Fibroblast of lung (primary cell): Measurements from ENCODE around the gene IRAK1BP1. TPM values are rescaled to one million over a fixed set of nuclear protein-coding genes. Genes with fewer than 3 reads are reported as not detected.

Experiments
- DNase-seq, 2 donors: peaks; one replicate each; pipeline versions ENCODE4 v3.0.0 to v3.0.0-alpha.2; 2010; ENCODE audit warnings: low read depth in 2 of 2
- H2AFZ ChIP-seq: 2 replicates; pipeline ENCODE4 v1.5.1; 2012; ENCODE audit warnings: low read length, control low read depth, inconsistent platforms
- H3K27ac ChIP-seq: 2 replicates; pipeline ENCODE4 v1.5.1; 2011; ENCODE audit warnings: low read length, control low read depth; ENCODE audit not compliant: insufficient read depth
- H3K27me3 ChIP-seq: 2 replicates; pipeline ENCODE4 v1.5.1; 2011; ENCODE audit warnings: mild to moderate bottlenecking, low read length; ENCODE audit not compliant: control insufficient read depth, insufficient read depth
- H3K36me3 ChIP-seq: 2 replicates; pipeline ENCODE4 v1.5.1; 2011; ENCODE audit warnings: low read length; ENCODE audit not compliant: control insufficient read depth, insufficient read depth
- H3K4me1 ChIP-seq: 2 replicates; pipeline ENCODE4 v1.5.1; 2011; ENCODE audit warnings: low read length; ENCODE audit not compliant: control insufficient read depth, insufficient read depth; ENCODE audit errors: extremely low read depth
- H3K4me2 ChIP-seq: 2 replicates; pipeline ENCODE4 v1.5.1; 2011; ENCODE audit warnings: low read length, control low read depth; ENCODE audit not compliant: insufficient read depth; ENCODE audit errors: extremely low read depth
- H3K4me3 ChIP-seq, 4 experiments: fragments of 200-600 bp in 1 of 4; sonication (generic) in 1 of 4; replicated peaks in 1 of 4; 2 replicates each; pipeline ENCODE4 v1.5.1; 2011 to 2016; ENCODE audit warnings: low read length in 4 of 4, low read depth in 3 of 4, mild to moderate bottlenecking in 3 of 4, control low read depth in 2 of 4, inconsistent platforms in 1 of 4, mixed read lengths in 1 of 4; ENCODE audit not compliant: insufficient read depth in 1 of 4; ENCODE audit errors: control extremely low read depth in 1 of 4
- H3K79me2 ChIP-seq: 2 replicates; pipeline ENCODE4 v1.5.1; 2012; ENCODE audit warnings: mild to moderate bottlenecking, low read length, inconsistent platforms; ENCODE audit not compliant: control insufficient read depth, insufficient read depth
- H3K9ac ChIP-seq: 2 replicates; pipeline ENCODE4 v1.5.1; 2011; ENCODE audit warnings: mild to moderate bottlenecking, low read length, control low read depth; ENCODE audit not compliant: insufficient read depth
- H3K9me3 ChIP-seq: 2 replicates; pipeline ENCODE4 v1.5.1; 2012; ENCODE audit warnings: low read depth, low read length; ENCODE audit not compliant: control insufficient read depth, insufficient read depth
- H4K20me1 ChIP-seq: 2 replicates; pipeline ENCODE4 v1.5.1; 2011; ENCODE audit warnings: low read length; ENCODE audit not compliant: control insufficient read depth, insufficient read depth; ENCODE audit errors: extremely low read depth
- CTCF ChIP-seq, 2 donors: IDR thresholded peaks in 1 of 2; conservative IDR thresholded peaks in 1 of 2; 1 replicate in 1 of 2; 2 replicates in 1 of 2; pipeline ENCODE4 v1.5.1; 2011 to 2012; ENCODE audit warnings: low read length in 2 of 2, control low read depth in 1 of 2, inconsistent platforms in 1 of 2, low read depth in 1 of 2, mild to moderate bottlenecking in 1 of 2
- EZH2 ChIP-seq: IDR thresholded peaks from 2 replicates; pipeline ENCODE4 v1.5.1; 2012; ENCODE audit warnings: low read length, control low read depth, mild to moderate bottlenecking; ENCODE audit errors: missing control alignments
- polyA minus RNA-seq: library from RNA; depleted of rRNA, polyadenylated mRNA; stranded (reverse); fragments of >200 nt; gene quantifications from 2 replicates; pipeline ENCODE4 v1.2.3, GENCODE V29; 2011; ENCODE audit warnings: low replicate concordance
- polyA plus RNA-seq, 2 donors: library from polyadenylated mRNA; depleted of rRNA in 1 of 2; stranded (reverse) in 1 of 2; unstranded in 1 of 2; fragments of >200 nt; gene quantifications; 2 replicates each; pipeline ENCODE4 v1.2.1, GENCODE V29; 2011 to 2012; ENCODE audit warnings: missing spikeins in 1 of 2
- total RNA-seq: library from RNA; depleted of rRNA; stranded (reverse); fragments of >200 nt; gene quantifications from 2 replicates; pipeline ENCODE4 v1.2.1, GENCODE V29; 2014

IRAK1BP1 gene
- total RNA-seq: 4.4 and 5.6 TPM in 2 replicates
- polyA plus RNA-seq: 2.4 and 2.5 TPM in 2 replicates
- 1.5 and 1.8 TPM in 2 replicates for polyA plus RNA-seq (2012)
- polyA minus RNA-seq: 0.35 and 0.59 TPM in 2 replicates

- Histone ChIP-seq H4K20me1 (no peaks in the 10 kb centered on the region), H3K4me3 (peak within 1 kb of the TSS; percentile 92 to 97 (median 96)), H3K36me3 (no peaks in the 10 kb centered on the region), H3K9ac (peak within 1 kb of the TSS; percentile 62), H3K4me2 (peak within 1 kb of the TSS; percentile 82), H3K27ac (peak within 1 kb of the TSS; percentile 80), H2AFZ (peak within 1 kb of the TSS; percentile 99), H3K79me2 (no peaks in the 10 kb centered on the region), H3K9me3 (no peaks in the 10 kb centered on the region), H3K27me3 (no peaks in the 10 kb centered on the region), H3K4me1 (no peaks in the 10 kb centered on the region)
- no peak for TF ChIP-seq CTCF (conservative IDR thresholded peaks at IDR 0.05 in 1 of 2, IDR thresholded peaks at IDR 0.05 in 1 of 2; ENCODE audit: low read depth in 1 of 2, low read length in 2 of 2)
- TF ChIP-seq EZH2: no peak
- DNase-seq: peak; percentile 85 to 86
These were observed at the start of gene IRAK1BP1 for GRCh38 chr6:78867370-78868040. IRAK1BP1 (plus strand) TSS chr6:78867551; CDS start chr6:78867577, 26 bp downstream.

GRCh38 chr6:78824045-78824444 is 43.3 kb upstream of the IRAK1BP1 start:
- H3K36me3 ChIP-seq: no peaks in the 10 kb centered on the region
- H3K79me2 ChIP-seq: no peaks in the 10 kb centered on the region
- H2AFZ ChIP-seq: no peak overlapping the region
- H3K4me2 ChIP-seq: no peak overlapping the region
- no peaks in the 10 kb centered on the region for H3K27me3 ChIP-seq
- H3K4me3 ChIP-seq: no peak overlapping the region
- H3K9ac ChIP-seq: no peak overlapping the region
- H3K9me3 ChIP-seq: no peaks in the 10 kb centered on the region
- no peak for TF ChIP-seq CTCF (conservative IDR thresholded peaks at IDR 0.05 in 1 of 2, IDR thresholded peaks at IDR 0.05 in 1 of 2; ENCODE audit: low read depth in 1 of 2, low read length in 2 of 2)
- TF ChIP-seq EZH2: no peak
- DNase-seq: no peak
- no peak overlapping the region for H3K27ac ChIP-seq
- H4K20me1 ChIP-seq: no peaks in the 10 kb centered on the region
- H3K4me1 ChIP-seq: no peaks in the 10 kb centered on the region

GRCh38 chr6:78829407-78829806 is 37.9 kb upstream of the IRAK1BP1 start:
- no peaks in the 10 kb centered on the region for H3K36me3 ChIP-seq
- DNase-seq: no peak
- no peak overlapping the region for H3K9ac ChIP-seq
- no peaks in the 10 kb centered on the region for H3K27me3 ChIP-seq
- TF ChIP-seq EZH2 (no peak), CTCF (conservative IDR thresholded peaks at IDR 0.05 in 1 of 2, IDR thresholded peaks at IDR 0.05 in 1 of 2; ENCODE audit: low read depth in 1 of 2, low read length in 2 of 2) (no peak)
- H3K4me3 ChIP-seq: no peak overlapping the region
- no peak overlapping the region for H3K4me2 ChIP-seq
- no peaks in the 10 kb centered on the region for H3K9me3 ChIP-seq
- no peak overlapping the region for H2AFZ ChIP-seq
- H4K20me1 ChIP-seq: no peaks in the 10 kb centered on the region
- H3K27ac ChIP-seq: no peak overlapping the region
- no peaks in the 10 kb centered on the region for H3K79me2 ChIP-seq
- no peaks in the 10 kb centered on the region for H3K4me1 ChIP-seq
